ENCODE data around the gene MGRN1. TPM values are rescaled to one million over a fixed set of nuclear protein-coding genes. Genes with fewer than 3 reads are reported as not detected.

MGRN1 gene
- 100 to 1,000 TPM in 1 of 2 donors, 10 to 100 TPM in 1; 86.9 to 105 TPM for total RNA-seq

GRCh38 chr16:4624015-4624826 lies at the start of gene MGRN1:
Gene MGRN1, plus strand, starts transcription at chr16:4624826. Its CDS starts 135 bp downstream, at chr16:4624961.
- H3K36me3 Mint-ChIP-seq = no peaks in the 10 kb centered on the region
- H3K9me3 Mint-ChIP-seq = no peaks in the 10 kb centered on the region
- DNase-seq (ENCODE audit: low spot score) (peak; percentile 97), ATAC-seq (peak; percentile 89 to 93)
- H3K27me3 Mint-ChIP-seq = no peaks in the 10 kb centered on the region
- peaks cover 27 to 30% of the 10 kb centered on the region in 2 donors for H3K4me1 Mint-ChIP-seq (ENCODE audit: low read depth in 2 of 2)
- peak within 1 kb of the TSS; percentile 97 to 99 for H3K27ac Mint-ChIP-seq
- H3K4me3 Mint-ChIP-seq = peak within 1 kb of the TSS; percentile 99

GRCh38 chr16:4574919-4575705 lies 49.5 kb upstream of the MGRN1 start:
- Mint-ChIP-seq H3K9me3 (no peaks in the 10 kb centered on the region), H3K27me3 (no peaks in the 10 kb centered on the region), H3K4me1 (ENCODE audit: low read depth in 2 of 2) (no peaks in the 10 kb centered on the region), H3K4me3 (no peak overlapping the region), H3K27ac (no peak overlapping the region), H3K36me3 (no peaks in the 10 kb centered on the region)
- peak in 1 of 2 donors; percentile 9 for ATAC-seq
- no peak for DNase-seq (ENCODE audit: low spot score)

- DNase-seq (ENCODE audit: low spot score) = no peak
- no peak for ATAC-seq
- Mint-ChIP-seq H3K4me3 (no peak overlapping the region), H3K27me3 (no peaks in the 10 kb centered on the region), H3K27ac (no peak overlapping the region), H3K4me1 (ENCODE audit: low read depth in 2 of 2) (no peaks in the 10 kb centered on the region), H3K36me3 (no peaks in the 10 kb centered on the region), H3K9me3 (no peaks in the 10 kb centered on the region)
These were observed 48.6 kb upstream of the MGRN1 start for GRCh38 chr16:4576008-4576407.

- DNase-seq (ENCODE audit: low spot score) (no peak), ATAC-seq (no peak)
- H3K36me3 Mint-ChIP-seq = no peaks in the 10 kb centered on the region
- H3K9me3 Mint-ChIP-seq = no peaks in the 10 kb centered on the region
- H3K27ac Mint-ChIP-seq = no peak overlapping the region
- no peaks in the 10 kb centered on the region for H3K27me3 Mint-ChIP-seq
- no peak overlapping the region for H3K4me3 Mint-ChIP-seq
- no peaks in the 10 kb centered on the region for H3K4me1 Mint-ChIP-seq (ENCODE audit: low read depth in 2 of 2)
These were observed 45.6 kb upstream of the MGRN1 start for GRCh38 chr16:4578961-4579530.

- Mint-ChIP-seq H3K4me3 (no peak overlapping the region), H3K27me3 (no peaks in the 10 kb centered on the region), H3K9me3 (no peaks in the 10 kb centered on the region), H3K4me1 (ENCODE audit: low read depth in 2 of 2) (no peaks in the 10 kb centered on the region), H3K27ac (no peak overlapping the region), H3K36me3 (no peaks in the 10 kb centered on the region)
- DNase-seq (ENCODE audit: low spot score) (no peak), ATAC-seq (no peak)
These were observed 44.4 kb upstream of the MGRN1 start for GRCh38 chr16:4580250-4580649.

GRCh38 chr16:4583906-4584305 lies 40.7 kb upstream of the MGRN1 start:
- ATAC-seq (no peak), DNase-seq (ENCODE audit: low spot score) (no peak)
- Mint-ChIP-seq H3K4me3 (no peak overlapping the region), H3K36me3 (no peaks in the 10 kb centered on the region), H3K9me3 (no peaks in the 10 kb centered on the region), H3K27ac (no peak overlapping the region), H3K4me1 (ENCODE audit: low read depth in 2 of 2) (peaks cover 0 to 3% of the 10 kb centered on the region in 2 donors), H3K27me3 (peaks cover 4 to 7% of the 10 kb centered on the region in 2 donors)

- H3K27ac Mint-ChIP-seq = no peak overlapping the region
- no peak overlapping the region for H3K4me3 Mint-ChIP-seq
- H3K27me3 Mint-ChIP-seq = peaks cover 4 to 7% of the 10 kb centered on the region in 2 donors
- H3K4me1 Mint-ChIP-seq (ENCODE audit: low read depth in 2 of 2) = peaks cover 0 to 3% of the 10 kb centered on the region in 2 donors
- ATAC-seq = no peak
- H3K9me3 Mint-ChIP-seq = no peaks in the 10 kb centered on the region
- H3K36me3 Mint-ChIP-seq = no peaks in the 10 kb centered on the region
- no peak for DNase-seq (ENCODE audit: low spot score)
These were observed 38.3 kb upstream of the MGRN1 start for GRCh38 chr16:4586291-4586690.

- Mint-ChIP-seq H3K27me3 (peaks cover 4 to 7% of the 10 kb centered on the region in 2 donors), H3K36me3 (no peaks in the 10 kb centered on the region), H3K9me3 (no peaks in the 10 kb centered on the region), H3K27ac (no peak overlapping the region), H3K4me3 (no peak overlapping the region), H3K4me1 (ENCODE audit: low read depth in 2 of 2) (peaks cover 0 to 3% of the 10 kb centered on the region in 2 donors)
- no peak for DNase-seq (ENCODE audit: low spot score)
- ATAC-seq = no peak
These were observed 36.2 kb upstream of the MGRN1 start for GRCh38 chr16:4588386-4588785.

GRCh38 chr16:4588961-4589360 lies 35.7 kb upstream of the MGRN1 start:
- no peak for ATAC-seq
- H3K27me3 Mint-ChIP-seq = peaks cover 4 to 7% of the 10 kb centered on the region in 2 donors
- H3K9me3 Mint-ChIP-seq = no peaks in the 10 kb centered on the region
- peaks cover 0 to 3% of the 10 kb centered on the region in 2 donors for H3K4me1 Mint-ChIP-seq (ENCODE audit: low read depth in 2 of 2)
- H3K36me3 Mint-ChIP-seq = no peaks in the 10 kb centered on the region
- H3K4me3 Mint-ChIP-seq = no peak overlapping the region
- no peak for DNase-seq (ENCODE audit: low spot score)
- H3K27ac Mint-ChIP-seq = no peak overlapping the region

GRCh38 chr16:4591191-4591590 lies 33.4 kb upstream of the MGRN1 start:
- no peaks in the 10 kb centered on the region for H3K4me1 Mint-ChIP-seq (ENCODE audit: low read depth in 2 of 2)
- no peaks in the 10 kb centered on the region for H3K36me3 Mint-ChIP-seq
- no peaks in the 10 kb centered on the region for H3K27me3 Mint-ChIP-seq
- no peak for DNase-seq (ENCODE audit: low spot score)
- no peaks in the 10 kb centered on the region for H3K9me3 Mint-ChIP-seq
- H3K4me3 Mint-ChIP-seq = no peak overlapping the region
- no peak for ATAC-seq
- no peak overlapping the region for H3K27ac Mint-ChIP-seq

- no peaks in the 10 kb centered on the region for H3K9me3 Mint-ChIP-seq
- no peaks in the 10 kb centered on the region for H3K27me3 Mint-ChIP-seq
- no peak for ATAC-seq
- no peak overlapping the region for H3K4me3 Mint-ChIP-seq
- DNase-seq (ENCODE audit: low spot score) = no peak
- no peaks in the 10 kb centered on the region for H3K4me1 Mint-ChIP-seq (ENCODE audit: low read depth in 2 of 2)
- no peaks in the 10 kb centered on the region for H3K36me3 Mint-ChIP-seq
- no peak overlapping the region for H3K27ac Mint-ChIP-seq
These were observed 32.7 kb upstream of the MGRN1 start for GRCh38 chr16:4591706-4592470.

GRCh38 chr16:4593086-4593485 lies 31.5 kb upstream of the MGRN1 start:
- Mint-ChIP-seq H3K4me1 (ENCODE audit: low read depth in 2 of 2) (no peaks in the 10 kb centered on the region), H3K4me3 (no peak overlapping the region), H3K9me3 (no peaks in the 10 kb centered on the region), H3K36me3 (no peaks in the 10 kb centered on the region), H3K27ac (no peak overlapping the region), H3K27me3 (no peaks in the 10 kb centered on the region)
- ATAC-seq (no peak), DNase-seq (ENCODE audit: low spot score) (no peak)

Measured in natural killer cell treated with Interleukin-12 subunit alpha and Interleukin-12 subunit beta and Interleukin-15 and Interleukin-18, amount 100 ng/mL, for 72 hours (primary cell).